ENCODE results near the gene ARMH4.

GRCh38 chr14:57998766-57999165 lies 153.2 kb downstream of the ARMH4 start:
- TF ChIP-seq CTCF (IDR thresholded peaks at IDR 0.05; ENCODE audit: low read length) (no peak), EZH2 (optimal IDR thresholded peaks at IDR 0.05; ENCODE audit: low read depth, low read length) (no peak)

All from MM.1S (cell line).